ENCODE data around the gene AVPI1. TPM values are rescaled to one million over a fixed set of nuclear protein-coding genes. Genes with fewer than 3 reads are reported as not detected.
"Not testable (repeated sequence)": the region's sequence is repeated elsewhere in the genome, so short reads cannot be mapped to it uniquely, and the experiment has no call there.

Gene AVPI1
- total RNA-seq, 1 donor from 2014 or later, result 2.4 TPM

- Mint-ChIP-seq H3K9me3 (no peaks in the 10 kb centered on the region), H3K27me3 (ENCODE audit: low read depth) (peaks cover 2% of the 10 kb centered on the region), H3K4me3 (peak overlapping the region; percentile 97), H3K36me3 (ENCODE audit: low read depth) (peaks cover 5% of the 10 kb centered on the region), H3K4me1 (peaks cover 35% of the 10 kb centered on the region), H3K27ac (ENCODE audit: unreplicated experiment) (no peak overlapping the region)
- DNase-seq (ENCODE audit: low read depth, low spot score), result no peak
- TF ChIP-seq, protein P1, sequence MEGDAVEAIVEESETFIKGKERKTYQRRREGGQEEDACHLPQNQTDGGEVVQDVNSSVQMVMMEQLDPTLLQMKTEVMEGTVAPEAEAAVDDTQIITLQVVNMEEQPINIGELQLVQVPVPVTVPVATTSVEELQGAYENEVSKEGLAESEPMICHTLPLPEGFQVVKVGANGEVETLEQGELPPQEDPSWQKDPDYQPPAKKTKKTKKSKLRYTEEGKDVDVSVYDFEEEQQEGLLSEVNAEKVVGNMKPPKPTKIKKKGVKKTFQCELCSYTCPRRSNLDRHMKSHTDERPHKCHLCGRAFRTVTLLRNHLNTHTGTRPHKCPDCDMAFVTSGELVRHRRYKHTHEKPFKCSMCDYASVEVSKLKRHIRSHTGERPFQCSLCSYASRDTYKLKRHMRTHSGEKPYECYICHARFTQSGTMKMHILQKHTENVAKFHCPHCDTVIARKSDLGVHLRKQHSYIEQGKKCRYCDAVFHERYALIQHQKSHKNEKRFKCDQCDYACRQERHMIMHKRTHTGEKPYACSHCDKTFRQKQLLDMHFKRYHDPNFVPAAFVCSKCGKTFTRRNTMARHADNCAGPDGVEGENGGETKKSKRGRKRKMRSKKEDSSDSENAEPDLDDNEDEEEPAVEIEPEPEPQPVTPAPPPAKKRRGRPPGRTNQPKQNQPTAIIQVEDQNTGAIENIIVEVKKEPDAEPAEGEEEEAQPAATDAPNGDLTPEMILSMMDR (conservative IDR thresholded peaks at IDR 0.05), result no peak
Measured at GRCh38 chr10:97643441-97643985, 43.5 kb downstream of the AVPI1 start.

- not testable (repeated sequence) for H3K9me3 Mint-ChIP-seq; H3K27me3 Mint-ChIP-seq (ENCODE audit: low read depth); DNase-seq (ENCODE audit: low read depth, low spot score); H3K36me3 Mint-ChIP-seq (ENCODE audit: low read depth); H3K27ac Mint-ChIP-seq (ENCODE audit: unreplicated experiment)
- Mint-ChIP-seq H3K4me3 (peak overlapping the region; percentile 97), H3K4me1 (peaks cover 31% of the 10 kb centered on the region)
Measured at GRCh38 chr10:97642471-97643159, 44.4 kb downstream of the AVPI1 start.

GRCh38 chr10:97640868-97641811 is 45.9 kb downstream of the AVPI1 start:
- peaks cover 3% of the 10 kb centered on the region for H3K36me3 Mint-ChIP-seq (ENCODE audit: low read depth)
- H3K27ac Mint-ChIP-seq (ENCODE audit: unreplicated experiment), result peak overlapping the region; percentile 90
- H3K4me1 Mint-ChIP-seq, result peaks cover 26% of the 10 kb centered on the region
- no peak for DNase-seq (ENCODE audit: low read depth, low spot score)
- peak overlapping the region; percentile 97 for H3K4me3 Mint-ChIP-seq
- no peaks in the 10 kb centered on the region for H3K9me3 Mint-ChIP-seq
- TF ChIP-seq, protein P1 (conservative IDR thresholded peaks at IDR 0.05), result no peak
- peaks cover 2% of the 10 kb centered on the region for H3K27me3 Mint-ChIP-seq (ENCODE audit: low read depth)

GRCh38 chr10:97640174-97640867 is 46.7 kb downstream of the AVPI1 start, which contains the start of gene PI4K2A:
Gene PI4K2A, plus strand, starts transcription at chr10:97640671. Its CDS starts 72 bp downstream, at chr10:97640743.
- Mint-ChIP-seq H3K4me1 (peaks cover 26% of the 10 kb centered on the region), H3K27me3 (ENCODE audit: low read depth) (peaks cover 2% of the 10 kb centered on the region), H3K36me3 (ENCODE audit: low read depth) (peaks cover 3% of the 10 kb centered on the region), H3K4me3 (peak within 1 kb of the TSS; percentile 97), H3K27ac (ENCODE audit: unreplicated experiment) (peak within 1 kb of the TSS; percentile 90), H3K9me3 (no peaks in the 10 kb centered on the region)
- TF ChIP-seq, protein P1 (conservative IDR thresholded peaks at IDR 0.05), result no peak
- DNase-seq (ENCODE audit: low read depth, low spot score), result peak; percentile 99

DNA sequence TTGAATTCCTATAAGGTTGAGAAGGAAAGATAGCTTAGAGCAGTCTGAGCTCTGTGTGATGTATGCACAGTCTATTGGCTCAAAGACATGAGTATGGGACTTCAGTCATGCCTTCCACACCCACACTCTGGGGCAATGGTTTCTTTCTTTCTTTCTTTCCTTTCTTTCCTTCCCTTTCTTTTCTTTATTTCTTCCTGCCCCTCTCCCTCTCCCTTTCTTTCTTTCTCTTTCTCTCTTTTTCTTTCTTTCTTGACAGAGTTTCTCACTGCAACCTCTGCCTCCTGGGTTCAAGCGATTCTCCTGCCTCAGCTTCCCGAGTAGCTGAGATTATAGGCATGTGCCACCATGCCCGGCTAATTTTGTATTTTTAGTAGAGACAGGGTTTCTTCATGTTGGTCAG is 48.0 kb downstream of the AVPI1 start:
- not testable (repeated sequence) for H3K27ac Mint-ChIP-seq (ENCODE audit: unreplicated experiment); H3K36me3 Mint-ChIP-seq (ENCODE audit: low read depth); DNase-seq (ENCODE audit: low read depth, low spot score); H3K27me3 Mint-ChIP-seq (ENCODE audit: low read depth); H3K9me3 Mint-ChIP-seq; H3K4me3 Mint-ChIP-seq
- peaks cover 26% of the 10 kb centered on the region for H3K4me1 Mint-ChIP-seq

GRCh38 chr10:97635577-97635976 is 51.5 kb downstream of the AVPI1 start:
- H3K27ac Mint-ChIP-seq (ENCODE audit: unreplicated experiment), result no peak overlapping the region
- H3K27me3 Mint-ChIP-seq (ENCODE audit: low read depth), result peaks cover 2% of the 10 kb centered on the region
- no peak for DNase-seq (ENCODE audit: low read depth, low spot score)
- TF ChIP-seq, protein P1 (conservative IDR thresholded peaks at IDR 0.05), result no peak
- H3K36me3 Mint-ChIP-seq (ENCODE audit: low read depth), result no peaks in the 10 kb centered on the region
- no peak overlapping the region for H3K4me3 Mint-ChIP-seq
- H3K9me3 Mint-ChIP-seq, result no peaks in the 10 kb centered on the region
- H3K4me1 Mint-ChIP-seq, result peaks cover 21% of the 10 kb centered on the region

Data from neural crest cell (in vitro differentiated cells).